Smooth muscle cell (in vitro differentiated cells): ENCODE data around the gene CSRP2. TPM values are rescaled to one million over a fixed set of nuclear protein-coding genes. Genes with fewer than 3 reads are reported as not detected.

Experiments
- DNase-seq: peaks from one replicate; lab custom pipeline; 2025; ENCODE audit not compliant: unreplicated experiment; lab: John Stamatoyannopoulos, UW
- H2AFZ ChIP-seq: fragments of 200-600 bp; sonication (generic); 2 replicates; pipeline ENCODE4 v1.6.0; 2016; ENCODE audit warnings: antibody characterized with exemption, low read depth, mild to moderate bottlenecking
- H3F3A ChIP-seq: fragments of 200-600 bp; sonication (generic); 2 replicates; pipeline ENCODE4 v1.6.0; 2017; ENCODE audit warnings: antibody characterized with exemption, low read depth
- H3K27ac ChIP-seq: fragments of 200-600 bp; sonication (generic); 2 replicates; pipeline ENCODE4 v1.5.1; 2016; ENCODE audit warnings: low read depth, mild to moderate bottlenecking
- H3K27me3 ChIP-seq: fragments of 200-600 bp; sonication (generic); 2 replicates; pipeline ENCODE4 v1.6.1; 2016; ENCODE audit warnings: low read depth, mild to moderate bottlenecking
- H3K36me3 ChIP-seq: fragments of 200-600 bp; sonication (generic); 2 replicates; pipeline ENCODE4 v1.5.1; 2016; ENCODE audit warnings: low read depth
- H3K4me1 ChIP-seq: fragments of 200-600 bp; sonication (generic); 2 replicates; pipeline ENCODE4 v1.5.1; 2016; ENCODE audit warnings: low read depth
- H3K4me2 ChIP-seq: fragments of 200-600 bp; sonication (generic); 2 replicates; pipeline ENCODE4 v1.6.0; 2016; ENCODE audit warnings: mild to moderate bottlenecking
- H3K4me3 ChIP-seq: fragments of 200-600 bp; sonication (generic); 2 replicates; pipeline ENCODE4 v1.5.1; 2016; ENCODE audit warnings: mild to moderate bottlenecking
- H3K79me2 ChIP-seq: fragments of 200-600 bp; sonication (generic); 2 replicates; pipeline ENCODE4 v1.6.0; 2016; ENCODE audit warnings: low read depth, mild to moderate bottlenecking
- H3K9ac ChIP-seq: fragments of 200-600 bp; sonication (generic); 2 replicates; pipeline ENCODE4 v1.6.0; 2016; ENCODE audit warnings: low read depth
- H3K9me3 ChIP-seq: fragments of 200-600 bp; sonication (generic); replicated peaks from 2 replicates; pipeline ENCODE4 v1.5.1; 2016; ENCODE audit warnings: low read depth
- H4K20me1 ChIP-seq: fragments of 200-600 bp; sonication (generic); 2 replicates; pipeline ENCODE4 v1.6.0; 2016; ENCODE audit warnings: low read depth
- WGBS: methylation state at CpG from one replicate; pipeline ENCODE4 v1.1.7; 2016; ENCODE audit warnings: low lambda C conversion rate; 5-methylcytosine and 5-hydroxymethylcytosine counted together
- polyA plus RNA-seq: library from polyadenylated mRNA; unstranded; fragments of >200 nt; fragmentation: Nextera tagmentation; extraction: Ambion mirVana; gene quantifications from 2 replicates; pipeline ENCODE4 v1.2.1, GENCODE V29; 2016
- total RNA-seq: library from RNA; depleted of rRNA; stranded (reverse); fragments of >200 nt; gene quantifications from 2 replicates; pipeline ENCODE4 v1.2.3, GENCODE V29; 2014
- TF ChIP-seq, protein P1 (sequence below): fragments of 200-600 bp; sonication (generic); IDR thresholded peaks from 2 replicates; pipeline ENCODE4 v1.5.1; 2017; ENCODE audit warnings: borderline replicate concordance, mild to moderate bottlenecking, antibody characterized with exemption; ENCODE audit not compliant: insufficient read depth, poor library complexity, severe bottlenecking

CSRP2 gene
- total and polyA plus RNA-seq, 2 experiments from 2014 or later: 379 to 735 TPM

DNA sequence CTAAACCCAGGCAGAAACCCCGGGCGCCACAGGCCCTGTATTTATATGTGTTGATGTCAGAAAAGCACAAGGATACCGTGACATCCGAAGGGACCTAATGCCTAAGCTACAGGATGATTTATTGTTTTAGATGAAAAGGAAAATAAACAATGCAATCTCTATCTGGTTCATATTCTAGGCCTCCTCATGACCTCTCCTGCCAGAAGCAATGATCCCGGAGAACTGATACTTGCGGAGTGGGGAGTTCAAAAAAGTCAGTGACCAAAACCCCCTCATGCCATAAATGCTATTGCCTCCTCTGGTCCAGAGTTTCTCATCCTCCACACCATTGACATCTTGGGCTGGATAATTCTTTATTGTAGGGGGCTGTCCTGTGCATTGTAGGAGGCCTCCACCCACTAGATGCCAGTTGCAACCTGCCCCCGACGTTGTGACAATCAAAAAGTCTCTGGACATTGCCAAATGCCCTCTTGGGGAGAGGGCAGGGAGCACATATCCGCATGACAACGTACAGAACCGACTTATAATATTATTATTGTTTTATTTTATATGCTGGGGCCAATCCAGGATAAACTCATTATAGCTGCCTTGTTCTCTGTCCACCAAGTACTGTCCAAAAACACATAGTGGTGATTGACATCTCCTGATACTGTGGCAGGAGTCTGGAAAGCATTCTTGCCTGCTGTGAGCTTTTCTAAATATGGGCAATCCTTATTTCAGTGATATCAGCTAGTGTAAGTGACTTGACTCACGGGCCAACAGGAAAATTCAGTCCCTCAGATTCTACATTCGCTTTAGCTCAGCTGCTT is 1.1 kb upstream of the CSRP2 start:
- H4K20me1 ChIP-seq: peaks cover 28% of the 10 kb centered on the region
- 37% methylated on average over 13 of the region's 13 CpGs for WGBS
- peak overlapping the region; percentile 38 for H2AFZ ChIP-seq
- H3K4me3 ChIP-seq: peak overlapping the region; percentile 98
- no peaks in the 10 kb centered on the region for H3K36me3 ChIP-seq
- DNase-seq: no peak
- TF ChIP-seq, protein P1, sequence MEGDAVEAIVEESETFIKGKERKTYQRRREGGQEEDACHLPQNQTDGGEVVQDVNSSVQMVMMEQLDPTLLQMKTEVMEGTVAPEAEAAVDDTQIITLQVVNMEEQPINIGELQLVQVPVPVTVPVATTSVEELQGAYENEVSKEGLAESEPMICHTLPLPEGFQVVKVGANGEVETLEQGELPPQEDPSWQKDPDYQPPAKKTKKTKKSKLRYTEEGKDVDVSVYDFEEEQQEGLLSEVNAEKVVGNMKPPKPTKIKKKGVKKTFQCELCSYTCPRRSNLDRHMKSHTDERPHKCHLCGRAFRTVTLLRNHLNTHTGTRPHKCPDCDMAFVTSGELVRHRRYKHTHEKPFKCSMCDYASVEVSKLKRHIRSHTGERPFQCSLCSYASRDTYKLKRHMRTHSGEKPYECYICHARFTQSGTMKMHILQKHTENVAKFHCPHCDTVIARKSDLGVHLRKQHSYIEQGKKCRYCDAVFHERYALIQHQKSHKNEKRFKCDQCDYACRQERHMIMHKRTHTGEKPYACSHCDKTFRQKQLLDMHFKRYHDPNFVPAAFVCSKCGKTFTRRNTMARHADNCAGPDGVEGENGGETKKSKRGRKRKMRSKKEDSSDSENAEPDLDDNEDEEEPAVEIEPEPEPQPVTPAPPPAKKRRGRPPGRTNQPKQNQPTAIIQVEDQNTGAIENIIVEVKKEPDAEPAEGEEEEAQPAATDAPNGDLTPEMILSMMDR: no peak
- H3K9ac ChIP-seq: peak overlapping the region; percentile 97
- H3K27ac ChIP-seq: peak overlapping the region; percentile 99
- H3K4me2 ChIP-seq: peak overlapping the region; percentile 99
- H3K27me3 ChIP-seq: no peaks in the 10 kb centered on the region
- H3K4me1 ChIP-seq: peaks cover 43% of the 10 kb centered on the region
- peaks cover 19% of the 10 kb centered on the region for H3F3A ChIP-seq
- H3K9me3 ChIP-seq: no peaks in the 10 kb centered on the region
- H3K79me2 ChIP-seq: peaks cover 38% of the 10 kb centered on the region

DNA sequence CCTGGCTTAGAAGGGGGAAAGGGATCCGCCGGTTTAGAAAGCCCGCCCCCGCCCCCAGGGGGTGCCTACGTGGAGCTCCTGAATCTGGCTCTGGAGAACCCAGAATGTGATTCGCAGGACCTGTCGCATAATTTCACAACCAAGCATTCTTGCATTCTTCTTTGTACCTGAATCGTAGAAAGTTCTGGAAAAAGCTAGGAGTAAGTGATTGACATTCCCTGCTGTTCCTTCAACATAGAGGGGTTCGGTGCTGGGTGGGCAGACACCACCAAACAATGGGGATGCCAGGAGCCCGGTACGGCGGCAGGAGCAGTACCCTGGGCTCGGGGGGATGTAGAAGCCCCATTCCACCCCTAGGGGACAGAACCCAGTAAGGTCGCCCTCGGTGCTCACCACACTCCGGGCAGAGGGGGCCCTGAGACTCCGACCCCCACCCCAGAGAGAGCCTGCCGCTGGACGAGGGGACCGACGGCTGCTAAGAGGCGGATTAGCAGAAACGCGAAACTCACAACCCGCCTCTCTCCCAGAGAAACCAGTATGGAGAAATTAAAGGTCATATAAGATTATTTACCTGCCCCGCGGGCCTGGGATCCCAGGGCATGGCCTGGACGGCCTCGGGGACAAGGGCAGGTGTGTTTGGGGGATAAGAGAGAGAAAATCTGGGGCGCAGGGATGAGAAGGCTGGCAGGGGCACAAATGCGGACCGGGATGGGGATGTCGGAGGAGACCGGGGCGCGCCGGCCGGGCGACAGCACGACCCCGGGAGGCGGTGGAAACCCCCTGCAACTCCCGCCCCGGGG is 520 bp downstream of the CSRP2 start:
- DNase-seq: no peak
- TF ChIP-seq, protein P1: no peak
- H3K79me2 ChIP-seq: peaks cover 54% of the 10 kb centered on the region
- peaks cover 46% of the 10 kb centered on the region for H3K4me1 ChIP-seq
- peak overlapping the region; percentile 99 for H3K4me2 ChIP-seq
- no peaks in the 10 kb centered on the region for H3K9me3 ChIP-seq
- H3K27ac ChIP-seq: peak overlapping the region; percentile 99
- peaks cover 19% of the 10 kb centered on the region for H3F3A ChIP-seq
- WGBS: under 1% methylated on average over 37 of the region's 44 CpGs
- H3K9ac ChIP-seq: peak overlapping the region; percentile 97
- H2AFZ ChIP-seq: no peak overlapping the region
- H3K36me3 ChIP-seq: no peaks in the 10 kb centered on the region
- peaks cover 44% of the 10 kb centered on the region for H4K20me1 ChIP-seq
- peak overlapping the region; percentile 98 for H3K4me3 ChIP-seq
- no peaks in the 10 kb centered on the region for H3K27me3 ChIP-seq

DNA sequence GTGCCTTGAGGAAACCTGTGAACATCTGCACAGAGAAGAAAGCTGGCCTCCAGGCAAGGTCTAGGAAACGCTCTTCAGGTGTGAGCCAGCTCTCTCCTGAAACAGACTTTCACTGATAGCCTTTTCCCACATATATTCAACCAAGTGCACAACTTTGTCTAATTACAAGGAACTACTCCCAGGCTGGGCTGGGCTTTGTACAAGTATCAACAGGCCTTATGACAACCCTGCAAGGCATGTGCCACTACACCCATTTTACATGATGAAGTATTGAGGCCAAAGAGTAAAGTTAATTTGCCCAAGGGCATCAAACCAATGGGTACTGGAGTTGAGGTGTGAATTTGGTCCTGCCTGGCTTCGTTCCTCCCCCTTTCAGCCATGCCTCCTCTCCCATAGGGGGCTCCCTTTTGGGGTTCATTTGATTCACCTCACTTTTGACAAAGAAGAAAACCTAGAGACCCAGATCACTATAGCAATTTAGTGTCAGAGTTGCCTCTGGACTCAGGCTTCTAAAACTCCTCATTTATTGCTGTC is 2.1 kb downstream of the CSRP2 start:
- Histone ChIP-seq H3K4me2 (peak overlapping the region; percentile 99), H3K9ac (peak overlapping the region; percentile 97), H3K27me3 (no peaks in the 10 kb centered on the region), H3K36me3 (no peaks in the 10 kb centered on the region), H3K4me3 (peak overlapping the region; percentile 98), H3F3A (peaks cover 24% of the 10 kb centered on the region), H3K9me3 (no peaks in the 10 kb centered on the region), H3K27ac (peak overlapping the region; percentile 99), H4K20me1 (peaks cover 59% of the 10 kb centered on the region), H2AFZ (no peak overlapping the region), H3K79me2 (peaks cover 70% of the 10 kb centered on the region), H3K4me1 (peaks cover 47% of the 10 kb centered on the region)
- TF ChIP-seq, protein P1: no peak
- DNase-seq: no peak
- 84% methylated on average over 2 of the region's 2 CpGs for WGBS
